DOHH2 (cell line): ENCODE measurements around the gene SF3B2.

ENCODE experiments used
- CTCF ChIP-seq: fragments of 200-600 bp; sonication (generic); IDR thresholded peaks from one replicate; pipeline ENCODE4 v1.5.1; 2014; ENCODE audit warnings: antibody characterized with exemption, mild to moderate bottlenecking, low read depth, low read length; ENCODE audit not compliant: poor library complexity, severe bottlenecking
- EZH2phosphoT487 ChIP-seq: fragments of 200-600 bp; sonication (generic); IDR thresholded peaks from 2 replicates; pipeline ENCODE4 v1.6.1; 2017; ENCODE audit warnings: borderline replicate concordance, mild to moderate bottlenecking, antibody characterized with exemption, low read length, moderate library complexity, mixed read lengths

GRCh38 chr11:66055021-66055420, 2.9 kb downstream of the SF3B2 start:
- TF ChIP-seq CTCF (no peak), EZH2phosphoT487 (no peak)
